ENCODE data around the gene ACHE.
"Not testable (repeated sequence)": the region's sequence is repeated elsewhere in the genome, so short reads cannot be mapped to it uniquely, and the experiment has no call there.

The ACHE gene

GRCh38 chr7:100895701-100895955 lies at the start of gene ACHE:
ACHE (minus strand) TSS chr7:100895888; CDS start chr7:100894232, 1,656 bp downstream.
- no peak for DNase-seq (ENCODE audit: low spot score)

- DNase-seq (ENCODE audit: low spot score): no peak
These were observed 48.5 kb upstream of the ACHE start for GRCh38 chr7:100944138-100944537.

GRCh38 chr7:100943693-100944092 lies 48.0 kb upstream of the ACHE start:
- no peak for DNase-seq (ENCODE audit: low spot score)

- no peak for DNase-seq (ENCODE audit: low spot score)
These were observed 46.5 kb upstream of the ACHE start for GRCh38 chr7:100942045-100942774.

GRCh38 chr7:100936167-100936566 lies 40.5 kb upstream of the ACHE start:
- not testable (repeated sequence) for DNase-seq (ENCODE audit: low spot score)

- not testable (repeated sequence) for DNase-seq (ENCODE audit: low spot score)
These were observed 39.7 kb upstream of the ACHE start for GRCh38 chr7:100935381-100935780.

GRCh38 chr7:100933734-100934133 lies 38.0 kb upstream of the ACHE start:
- no peak for DNase-seq (ENCODE audit: low spot score)

GRCh38 chr7:100929808-100930174 lies 34.1 kb upstream of the ACHE start:
- no peak for DNase-seq (ENCODE audit: low spot score)

GRCh38 chr7:100923616-100924015 lies 27.9 kb upstream of the ACHE start:
- not testable (repeated sequence) for DNase-seq (ENCODE audit: low spot score)

GRCh38 chr7:100921039-100921438 lies 25.4 kb upstream of the ACHE start:
- DNase-seq (ENCODE audit: low spot score): no peak

GRCh38 chr7:100919779-100920437 lies 24.2 kb upstream of the ACHE start:
- DNase-seq (ENCODE audit: low spot score): not testable (repeated sequence)

GRCh38 chr7:100919335-100919734 lies 23.6 kb upstream of the ACHE start:
- not testable (repeated sequence) for DNase-seq (ENCODE audit: low spot score)

- no peak for DNase-seq (ENCODE audit: low spot score)
These were observed 19.3 kb upstream of the ACHE start for GRCh38 chr7:100914879-100915447.

GRCh38 chr7:100914208-100914878 lies 18.7 kb upstream of the ACHE start:
- DNase-seq (ENCODE audit: low spot score): no peak

GRCh38 chr7:100911484-100911883 lies 15.8 kb upstream of the ACHE start:
- DNase-seq (ENCODE audit: low spot score): no peak

- not testable (repeated sequence) for DNase-seq (ENCODE audit: low spot score)
These were observed 14.8 kb upstream of the ACHE start for GRCh38 chr7:100910443-100910842.

- DNase-seq (ENCODE audit: low spot score): no peak
These were observed 12.8 kb upstream of the ACHE start for GRCh38 chr7:100908512-100908911.

GRCh38 chr7:100902638-100903037 lies 7.0 kb upstream of the ACHE start:
- DNase-seq (ENCODE audit: low spot score): no peak

- no peak for DNase-seq (ENCODE audit: low spot score)
These were observed 6.2 kb upstream of the ACHE start for GRCh38 chr7:100901921-100902332.

GRCh38 chr7:100900978-100901377 lies 5.3 kb upstream of the ACHE start:
- DNase-seq (ENCODE audit: low spot score): no peak

GRCh38 chr7:100899432-100899831 lies 3.7 kb upstream of the ACHE start:
- DNase-seq (ENCODE audit: low spot score): no peak

- no peak for DNase-seq (ENCODE audit: low spot score)
These were observed 2.2 kb upstream of the ACHE start for GRCh38 chr7:100897772-100898454.
